ENCODE measurements around the gene GLUL. TPM values are rescaled to one million over a fixed set of nuclear protein-coding genes. Genes with fewer than 3 reads are reported as not detected.

GLUL gene
- total RNA-seq, 1 experiment from 2014 or later: 165 TPM

DNA sequence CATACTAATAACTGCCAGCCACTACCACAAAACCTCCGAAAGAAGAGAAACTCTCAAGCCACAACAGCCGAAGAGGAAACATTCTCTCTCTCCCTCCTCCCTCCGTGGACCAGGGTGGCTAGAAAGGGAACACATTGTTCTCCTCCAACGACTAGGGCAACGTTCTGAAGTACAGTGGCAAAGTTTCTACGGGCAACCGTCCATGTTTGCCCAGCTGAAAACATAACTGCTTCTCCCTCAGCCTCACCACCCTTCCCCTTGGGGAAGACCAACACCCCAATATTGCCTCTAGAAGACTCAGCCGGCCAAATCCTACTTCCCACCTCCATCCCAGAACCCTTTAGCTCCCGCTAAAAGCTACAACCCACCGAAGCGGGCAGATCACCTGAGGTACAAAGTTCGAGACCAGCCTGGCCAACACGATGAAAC is 2.0 kb downstream of the GLUL start:
- RAD21 ChIA-PET (ENCODE audit: low non-redundant PET in 1 of 2, low total read pairs in 2 of 2, uncharacterized antibody in 2 of 2, unreplicated experiment in 2 of 2): no interaction called here
- CTCF ChIA-PET: no interaction called here
- intact Hi-C loops (cut with micrococcal nuclease): loop anchor here (5.0 kb wide), 1 partner anchor 912 kb away; no protein-coding TSS in a partner anchor
- no peak for DNase-seq (ENCODE audit: low read depth, low spot score)
- no peaks in the 10 kb centered on the region for H3K9me3 ChIP-seq (ENCODE audit: control insufficient read depth in 1 of 2, insufficient read depth in 1 of 2, low read depth in 1 of 2, low read length in 2 of 2)
- no peak overlapping the region for H3K4me3 ChIP-seq (replicated peaks in 1 of 2; ENCODE audit: low read depth in 1 of 2, low read length in 2 of 2)
- POLR2A ChIA-PET: no interaction called here
- H4K20me1 ChIP-seq (ENCODE audit: insufficient read depth): peaks cover 5% of the 10 kb centered on the region; the same call in 1 of the 2 replicates
- H3K9me2 ChIP-seq (ENCODE audit: insufficient read depth): no peaks in the 10 kb centered on the region
- peaks cover 45% of the 10 kb centered on the region for H3K79me2 ChIP-seq (ENCODE audit: insufficient read depth, low read length)
- no peak for TF ChIP-seq JUND (IDR thresholded peaks at IDR 0.05)
- TF ChIP-seq EZH2phosphoT487 (IDR thresholded peaks at IDR 0.05; ENCODE audit: borderline replicate concordance): no peak
- no peak for TF ChIP-seq EGR1 (IDR thresholded peaks at IDR 0.05; ENCODE audit: low read depth)
- TF ChIP-seq, protein P1, sequence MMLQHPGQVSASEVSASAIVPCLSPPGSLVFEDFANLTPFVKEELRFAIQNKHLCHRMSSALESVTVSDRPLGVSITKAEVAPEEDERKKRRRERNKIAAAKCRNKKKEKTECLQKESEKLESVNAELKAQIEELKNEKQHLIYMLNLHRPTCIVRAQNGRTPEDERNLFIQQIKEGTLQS (IDR thresholded peaks at IDR 0.05): no peak
- no peak for TF ChIP-seq RAD21 (IDR thresholded peaks at IDR 0.05; ENCODE audit: low read depth)
- no peak for TF ChIP-seq ZNF274 (IDR thresholded peaks at IDR 0.05; ENCODE audit: low read depth, low read length)
- TF ChIP-seq FOSL1 (IDR thresholded peaks at IDR 0.05; ENCODE audit: low read depth): no peak
- no peak for TF ChIP-seq POLR2A (IDR thresholded peaks at IDR 0.05; ENCODE audit: borderline replicate concordance, extremely low read depth, insufficient read depth, insufficient read length)
- TF ChIP-seq CEBPB (IDR thresholded peaks at IDR 0.05; ENCODE audit: low read depth): no peak
- no peak for TF ChIP-seq SRF (IDR thresholded peaks at IDR 0.05; ENCODE audit: low read depth)
- no peak for TF ChIP-seq TCF7L2 (IDR thresholded peaks at IDR 0.05; ENCODE audit: borderline replicate concordance, extremely low read depth, insufficient read depth, insufficient read length)
- TF ChIP-seq SIN3A (IDR thresholded peaks at IDR 0.05; ENCODE audit: low read depth): no peak
- no peak for TF ChIP-seq POLR2AphosphoS5 (IDR thresholded peaks at IDR 0.05; ENCODE audit: low read depth, low read length)
- no peak for TF ChIP-seq YY1 (IDR thresholded peaks at IDR 0.05; ENCODE audit: extremely low read depth, insufficient replicate concordance, low read depth, low read length)
- no peak for TF ChIP-seq ZFX (IDR thresholded peaks at IDR 0.05)
- TF ChIP-seq, protein P2, sequence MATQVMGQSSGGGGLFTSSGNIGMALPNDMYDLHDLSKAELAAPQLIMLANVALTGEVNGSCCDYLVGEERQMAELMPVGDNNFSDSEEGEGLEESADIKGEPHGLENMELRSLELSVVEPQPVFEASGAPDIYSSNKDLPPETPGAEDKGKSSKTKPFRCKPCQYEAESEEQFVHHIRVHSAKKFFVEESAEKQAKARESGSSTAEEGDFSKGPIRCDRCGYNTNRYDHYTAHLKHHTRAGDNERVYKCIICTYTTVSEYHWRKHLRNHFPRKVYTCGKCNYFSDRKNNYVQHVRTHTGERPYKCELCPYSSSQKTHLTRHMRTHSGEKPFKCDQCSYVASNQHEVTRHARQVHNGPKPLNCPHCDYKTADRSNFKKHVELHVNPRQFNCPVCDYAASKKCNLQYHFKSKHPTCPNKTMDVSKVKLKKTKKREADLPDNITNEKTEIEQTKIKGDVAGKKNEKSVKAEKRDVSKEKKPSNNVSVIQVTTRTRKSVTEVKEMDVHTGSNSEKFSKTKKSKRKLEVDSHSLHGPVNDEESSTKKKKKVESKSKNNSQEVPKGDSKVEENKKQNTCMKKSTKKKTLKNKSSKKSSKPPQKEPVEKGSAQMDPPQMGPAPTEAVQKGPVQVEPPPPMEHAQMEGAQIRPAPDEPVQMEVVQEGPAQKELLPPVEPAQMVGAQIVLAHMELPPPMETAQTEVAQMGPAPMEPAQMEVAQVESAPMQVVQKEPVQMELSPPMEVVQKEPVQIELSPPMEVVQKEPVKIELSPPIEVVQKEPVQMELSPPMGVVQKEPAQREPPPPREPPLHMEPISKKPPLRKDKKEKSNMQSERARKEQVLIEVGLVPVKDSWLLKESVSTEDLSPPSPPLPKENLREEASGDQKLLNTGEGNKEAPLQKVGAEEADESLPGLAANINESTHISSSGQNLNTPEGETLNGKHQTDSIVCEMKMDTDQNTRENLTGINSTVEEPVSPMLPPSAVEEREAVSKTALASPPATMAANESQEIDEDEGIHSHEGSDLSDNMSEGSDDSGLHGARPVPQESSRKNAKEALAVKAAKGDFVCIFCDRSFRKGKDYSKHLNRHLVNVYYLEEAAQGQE (IDR thresholded peaks at IDR 0.05; ENCODE audit: low read depth): no peak
- TF ChIP-seq ELF1 (IDR thresholded peaks at IDR 0.05; ENCODE audit: borderline replicate concordance, low read depth): no peak
- TF ChIP-seq CTCF (IDR thresholded peaks at IDR 0.05 in 2 of 3, conservative IDR thresholded peaks at IDR 0.05 in 1 of 3; ENCODE audit: borderline replicate concordance in 1 of 3, insufficient read depth in 1 of 3, low read depth in 2 of 3, low read length in 2 of 3): no peak
- TF ChIP-seq CBX3 (IDR thresholded peaks at IDR 0.05; ENCODE audit: low read depth): no peak
- H2AFZ ChIP-seq (ENCODE audit: low read depth, low read length, poor library complexity, severe bottlenecking): no peak overlapping the region
- H3K4me2 ChIP-seq (ENCODE audit: low read length): peak overlapping the region; percentile 89; the same call in 1 of the 2 replicates
- H3K36me3 ChIP-seq (ENCODE audit: control insufficient read depth in 1 of 2, insufficient read depth in 2 of 2, low read length in 2 of 2): peaks cover 38 to 40% of the 10 kb centered on the region in 2 experiments
- no peak overlapping the region for H3K9ac ChIP-seq (ENCODE audit: low read length)
- H3K27ac ChIP-seq (ENCODE audit: low read depth, low read length): no peak overlapping the region
- BruUV-seq (replicated peaks): no TSS peak
- ATAC-seq: no peak
- H3K27me3 ChIP-seq (ENCODE audit: insufficient read depth, low read length): no peaks in the 10 kb centered on the region
- peaks cover 13 to 16% of the 10 kb centered on the region in 2 experiments for H3K4me1 ChIP-seq (ENCODE audit: control insufficient read depth in 1 of 2, insufficient read depth in 2 of 2, low read length in 2 of 2)
